PC-9 (cell line): ENCODE results near the gene CCNB1. TPM values are rescaled to one million over a fixed set of nuclear protein-coding genes. Genes with fewer than 3 reads are reported as not detected.
A peak's percentile ranks its signal among the peaks of the same experiment; 100 is the strongest.
"Not testable (repeated sequence)": the region's sequence is repeated elsewhere in the genome, so short reads cannot be mapped to it uniquely, and the experiment has no call there.

Experiments used
- BruUV-seq: library from RNA; stranded (reverse); fragments of 400-500 nt; replicated peaks from 2 replicates; lab custom pipeline; 2021; lab: Mats Ljungman, UMichigan
- CTCF ChIA-PET: fragments of 300-600 bp; sonication (Branson Sonifier 250); formaldehyde crosslinking; loops from one replicate; lab custom pipeline; 2022; ENCODE audit warnings: antibody characterized with exemption; lab: Charles Lee
- POLR2A ChIA-PET: fragments of 300-600 bp; sonication (Branson Sonifier 250); formaldehyde crosslinking; loops from one replicate; lab custom pipeline; 2022; ENCODE audit warnings: antibody characterized with exemption; ENCODE audit not compliant: unreplicated experiment; lab: Charles Lee
- DNase-seq, 2 experiments: peaks; one replicate each; pipeline versions ENCODE4 v3.0.0 to v3.0.0-alpha.2; 2015 to 2022; ENCODE audit warnings: mixed read lengths in 1 of 2
- H2AFZ ChIP-seq: fragments of 200-600 bp; sonication (generic); 2 replicates; pipeline ENCODE4 v1.8.1; 2017; ENCODE audit warnings: antibody characterized with exemption
- H3F3A ChIP-seq: fragments of 200-600 bp; sonication (generic); 2 replicates; pipeline ENCODE4 v1.8.1; 2017; ENCODE audit warnings: antibody characterized with exemption, mild to moderate bottlenecking, low read depth; ENCODE audit not compliant: insufficient read depth
- H3K27ac ChIP-seq: fragments of 200-600 bp; sonication (generic); 2 replicates; pipeline ENCODE4 v1.6.1; 2016; ENCODE audit warnings: mixed run types
- H3K27me3 ChIP-seq: fragments of 200-600 bp; sonication (generic); 2 replicates; pipeline ENCODE4 v1.6.1; 2016; ENCODE audit warnings: low read depth, mixed run types; ENCODE audit not compliant: insufficient read depth
- H3K36me3 ChIP-seq: fragments of 200-600 bp; sonication (generic); 2 replicates; pipeline ENCODE4 v1.6.1; 2016; ENCODE audit warnings: low read depth, mixed run types
- H3K4me1 ChIP-seq: fragments of 200-600 bp; sonication (generic); replicated peaks from 2 replicates; pipeline ENCODE4 v1.6.1; 2016; ENCODE audit warnings: mixed run types; ENCODE audit not compliant: insufficient read depth
- H3K4me2 ChIP-seq: fragments of 200-600 bp; sonication (generic); 2 replicates; pipeline ENCODE4 v1.6.1; 2017; ENCODE audit warnings: mixed run types
- H3K4me3 ChIP-seq: fragments of 200-600 bp; sonication (generic); 2 replicates; pipeline ENCODE4 v1.6.1; 2016; ENCODE audit warnings: mixed run types
- H3K79me2 ChIP-seq: fragments of 200-600 bp; sonication (generic); 2 replicates; pipeline ENCODE4 v1.6.1; 2017; ENCODE audit warnings: low read depth, mixed run types
- H3K9me2 ChIP-seq: fragments of 200-600 bp; sonication (generic); 2 replicates; pipeline ENCODE4 v1.8.1; 2017; ENCODE audit warnings: mild to moderate bottlenecking; ENCODE audit not compliant: insufficient read depth
- H3K9me3 ChIP-seq: fragments of 200-600 bp; sonication (generic); 2 replicates; pipeline ENCODE4 v1.8.1; 2016; ENCODE audit warnings: low read depth; ENCODE audit not compliant: insufficient read depth
- H4K20me1 ChIP-seq: fragments of 200-600 bp; sonication (generic); 2 replicates; pipeline ENCODE4 v1.8.1; 2017; ENCODE audit not compliant: insufficient read depth
- CTCF ChIP-seq: fragments of 200-600 bp; sonication (generic); conservative IDR thresholded peaks from 2 replicates; pipeline ENCODE4 v1.6.1; 2017; ENCODE audit warnings: mixed run types, antibody characterized with exemption, mild to moderate bottlenecking, moderate library complexity
- EZH2 ChIP-seq: fragments of 200-600 bp; sonication (generic); IDR thresholded peaks from 2 replicates; pipeline ENCODE4 v1.8.0; 2017; ENCODE audit warnings: antibody characterized with exemption, low read depth
- intact Hi-C: fragments of 100-400 bp; cut with micrococcal nuclease; formaldehyde crosslinking; loops from one replicate; pipeline ENCODE4 v1.10.0; 2022; ENCODE audit not compliant: unreplicated experiment
- total RNA-seq: library from RNA; stranded (reverse); gene quantifications from 2 replicates; pipeline ENCODE4 v1.2.3, GENCODE V29; 2021

Gene CCNB1
- total RNA-seq, 1 experiment from 2014 or later, result 248 TPM

DNA sequence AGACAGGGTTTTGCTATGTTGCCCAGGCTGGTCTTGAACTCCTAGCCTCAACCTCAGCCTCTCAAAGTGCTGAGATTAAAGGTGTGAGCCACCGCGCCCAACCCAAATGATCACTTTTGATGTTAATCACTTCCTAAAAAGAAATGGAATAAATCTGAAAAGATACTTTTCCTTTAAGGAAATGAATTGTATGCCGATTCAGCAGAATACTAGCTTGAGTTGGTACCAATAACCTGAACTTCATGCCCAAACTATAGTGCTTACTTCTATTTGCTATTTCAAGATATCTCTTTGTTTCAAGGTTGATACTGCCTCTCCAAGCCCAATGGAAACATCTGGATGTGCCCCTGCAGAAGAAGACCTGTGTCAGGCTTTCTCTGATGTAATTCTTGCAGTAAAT lies 4.0 kb downstream of the CCNB1 start:
- H3K4me2 ChIP-seq, result peak overlapping the region; percentile 17; the same call in 1 of the 2 replicates
- intact Hi-C loops, result no loop called here
- TF ChIP-seq CTCF, result no peak
- TF ChIP-seq EZH2, result no peak
- CTCF ChIA-PET, result no interaction called here
- POLR2A ChIA-PET, result no interaction called here
- peaks cover 67% of the 10 kb centered on the region; the same call in 1 of the 2 replicates for H3F3A ChIP-seq
- peaks cover 61% of the 10 kb centered on the region for H3K79me2 ChIP-seq
- no peaks in the 10 kb centered on the region for H3K27me3 ChIP-seq
- H3K9me3 ChIP-seq, result no peaks in the 10 kb centered on the region
- H3K36me3 ChIP-seq, result peaks cover 52% of the 10 kb centered on the region
- no peaks in the 10 kb centered on the region for H3K9me2 ChIP-seq
- DNase-seq, result no peak
- BruUV-seq, result no TSS peak
- no peak overlapping the region for H3K27ac ChIP-seq
- H2AFZ ChIP-seq, result no peak overlapping the region
- H4K20me1 ChIP-seq, result peaks cover 7% of the 10 kb centered on the region; the same call in 1 of the 2 replicates
- H3K4me1 ChIP-seq, result peaks cover 26% of the 10 kb centered on the region
- no peak overlapping the region for H3K4me3 ChIP-seq

GRCh38 chr5:69181659-69182293 lies 14.8 kb downstream of the CCNB1 start:
- H3K4me2 ChIP-seq, H3K4me3 ChIP-seq, H3K79me2 ChIP-seq, H3K27ac ChIP-seq, H3K27me3 ChIP-seq, H3K36me3 ChIP-seq, H2AFZ ChIP-seq, H3K9me2 ChIP-seq, H3K4me1 ChIP-seq, H3K9me3 ChIP-seq, BruUV-seq, DNase-seq, intact Hi-C loops, H4K20me1 ChIP-seq: not testable (repeated sequence)
- CTCF ChIA-PET, result interaction anchor here (0.7 kb wide), 1 partner anchor 88 kb away, joined by 4 read pairs; no protein-coding TSS in a partner anchor
- H3F3A ChIP-seq, result peaks cover 34% of the 10 kb centered on the region
- POLR2A ChIA-PET, result interaction anchor here (0.6 kb wide), 1 partner anchor 27 kb away, joined by 3 read pairs; no protein-coding TSS in a partner anchor

DNA sequence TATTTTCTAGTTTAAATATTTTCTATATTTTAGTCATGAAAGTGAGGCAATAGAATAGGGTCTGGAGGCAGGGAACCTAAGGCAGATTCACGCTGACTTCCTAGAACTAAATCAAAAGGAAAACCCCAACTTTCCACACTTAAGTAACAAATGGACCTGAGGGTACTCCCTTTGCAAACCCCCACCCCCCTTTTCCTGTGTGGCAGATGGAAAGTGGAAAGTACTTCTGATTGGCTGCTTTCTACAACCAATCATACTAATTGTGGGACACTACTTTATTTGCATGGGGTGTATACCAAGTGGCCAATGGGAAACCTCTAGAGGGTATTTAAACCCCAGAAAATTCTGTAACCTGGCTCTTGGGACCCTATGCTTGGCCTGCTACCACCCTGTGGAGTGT lies 17.7 kb downstream of the CCNB1 start:
- ChIA-PET CTCF (no interaction called here), POLR2A (no interaction called here)
- no peak for DNase-seq
- BruUV-seq, result no TSS peak
- peaks cover 5% of the 10 kb centered on the region; the same call in 1 of the 2 replicates for H3K9me3 ChIP-seq
- H3K4me2 ChIP-seq, result no peak overlapping the region
- no peaks in the 10 kb centered on the region for H3K27me3 ChIP-seq
- peaks cover 15% of the 10 kb centered on the region; the same call in 1 of the 2 replicates for H3F3A ChIP-seq
- H2AFZ ChIP-seq, result no peak overlapping the region
- peaks cover 12% of the 10 kb centered on the region; the same call in 1 of the 2 replicates for H3K79me2 ChIP-seq
- H4K20me1 ChIP-seq, result no peaks in the 10 kb centered on the region
- H3K27ac ChIP-seq, result no peak overlapping the region
- intact Hi-C loops, result no loop called here
- no peak overlapping the region for H3K4me3 ChIP-seq
- no peaks in the 10 kb centered on the region for H3K36me3 ChIP-seq
- peaks cover 8% of the 10 kb centered on the region; the same call in 1 of the 2 replicates for H3K4me1 ChIP-seq
- TF ChIP-seq EZH2 (no peak), CTCF (no peak)
- H3K9me2 ChIP-seq, result no peaks in the 10 kb centered on the region
